GM15510 (cell line): ENCODE results near the gene BBS1.

Source experiments
- POLR2A ChIP-seq: IDR thresholded peaks from 3 replicates; pipeline ENCODE4 v1.6.1; 2011; ENCODE audit warnings: borderline replicate concordance; ENCODE audit not compliant: insufficient read length; ENCODE audit errors: extremely low read depth

BBS1 gene

GRCh38 chr11:66548774-66549630 lies 38.6 kb downstream of the BBS1 start:
- no peak for TF ChIP-seq POLR2A

DNA sequence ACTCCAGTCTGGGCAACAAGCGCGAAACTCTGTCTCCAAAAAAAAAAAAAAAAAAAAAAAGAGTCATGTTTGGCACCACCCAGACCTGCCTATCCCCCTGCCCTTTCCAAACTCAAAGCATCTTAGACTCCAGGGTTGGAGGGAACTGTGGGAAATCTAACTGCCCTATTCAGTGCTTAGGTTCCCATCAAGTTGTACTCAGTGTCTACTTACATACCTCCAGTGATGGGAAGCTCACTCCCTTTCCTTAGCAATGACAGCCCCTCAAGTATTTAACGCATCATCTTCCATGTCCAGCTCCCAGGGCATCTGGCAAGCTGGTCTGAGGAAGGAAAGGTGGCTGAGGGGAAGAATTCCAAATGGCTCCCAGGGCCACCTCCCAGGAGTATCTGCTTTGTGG lies 39.3 kb downstream of the BBS1 start:
- TF ChIP-seq POLR2A, result no peak

DNA sequence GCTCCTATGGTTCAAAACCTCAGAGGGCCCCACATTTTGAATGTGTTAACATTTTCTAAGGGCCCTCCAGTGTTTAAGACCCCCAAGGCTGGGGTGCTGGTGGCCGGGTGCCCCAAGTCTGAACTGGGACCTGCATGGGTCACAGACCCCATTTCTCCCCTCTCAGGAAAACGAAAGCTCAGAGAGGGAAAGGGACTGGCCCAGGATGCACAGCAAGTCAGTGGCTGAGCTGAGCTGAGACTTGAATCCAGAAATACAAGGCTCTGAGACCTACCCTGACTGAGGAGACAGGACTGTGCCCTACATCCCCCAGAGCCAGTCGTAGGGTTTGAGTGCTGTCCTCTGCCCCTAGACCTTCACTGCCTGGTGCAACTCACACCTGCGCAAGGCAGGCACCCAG lies 40.5 kb downstream of the BBS1 start:
- no peak for TF ChIP-seq POLR2A

GRCh38 chr11:66554602-66555001 lies 44.2 kb downstream of the BBS1 start:
- no peak for TF ChIP-seq POLR2A

- TF ChIP-seq POLR2A, result no peak
Observed at GRCh38 chr11:66555416-66555815, 45.0 kb downstream of the BBS1 start.

GRCh38 chr11:66556086-66556485 lies 45.7 kb downstream of the BBS1 start:
- TF ChIP-seq POLR2A, result no peak

DNA sequence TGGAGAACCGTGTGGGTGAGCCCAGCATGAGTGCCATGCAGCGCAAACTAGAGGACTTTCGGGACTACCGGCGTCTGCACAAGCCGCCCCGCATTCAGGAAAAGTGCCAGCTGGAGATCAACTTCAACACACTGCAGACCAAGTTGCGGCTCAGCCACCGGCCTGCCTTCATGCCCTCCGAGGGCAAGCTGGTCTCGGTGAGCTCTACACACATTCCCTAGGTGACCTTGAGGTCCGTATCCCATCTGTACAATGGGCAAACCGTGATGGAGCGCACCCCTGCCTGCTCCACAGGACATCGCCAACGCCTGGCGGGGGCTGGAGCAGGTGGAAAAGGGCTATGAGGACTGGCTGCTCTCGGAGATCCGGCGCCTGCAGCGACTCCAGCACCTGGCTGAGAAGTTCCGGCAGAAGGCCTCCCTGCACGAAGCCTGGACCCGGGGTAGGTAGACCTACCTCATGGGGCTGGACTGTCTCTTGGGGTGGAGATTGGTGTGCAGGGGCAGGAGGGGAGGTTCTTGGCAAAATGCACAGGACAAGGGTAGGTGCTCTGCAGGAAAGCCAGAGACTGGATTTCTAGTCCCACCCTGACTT lies 47.4 kb downstream of the BBS1 start:
- TF ChIP-seq POLR2A, result no peak

GRCh38 chr11:66559142-66559865 lies 48.9 kb downstream of the BBS1 start:
- no peak for TF ChIP-seq POLR2A

DNA sequence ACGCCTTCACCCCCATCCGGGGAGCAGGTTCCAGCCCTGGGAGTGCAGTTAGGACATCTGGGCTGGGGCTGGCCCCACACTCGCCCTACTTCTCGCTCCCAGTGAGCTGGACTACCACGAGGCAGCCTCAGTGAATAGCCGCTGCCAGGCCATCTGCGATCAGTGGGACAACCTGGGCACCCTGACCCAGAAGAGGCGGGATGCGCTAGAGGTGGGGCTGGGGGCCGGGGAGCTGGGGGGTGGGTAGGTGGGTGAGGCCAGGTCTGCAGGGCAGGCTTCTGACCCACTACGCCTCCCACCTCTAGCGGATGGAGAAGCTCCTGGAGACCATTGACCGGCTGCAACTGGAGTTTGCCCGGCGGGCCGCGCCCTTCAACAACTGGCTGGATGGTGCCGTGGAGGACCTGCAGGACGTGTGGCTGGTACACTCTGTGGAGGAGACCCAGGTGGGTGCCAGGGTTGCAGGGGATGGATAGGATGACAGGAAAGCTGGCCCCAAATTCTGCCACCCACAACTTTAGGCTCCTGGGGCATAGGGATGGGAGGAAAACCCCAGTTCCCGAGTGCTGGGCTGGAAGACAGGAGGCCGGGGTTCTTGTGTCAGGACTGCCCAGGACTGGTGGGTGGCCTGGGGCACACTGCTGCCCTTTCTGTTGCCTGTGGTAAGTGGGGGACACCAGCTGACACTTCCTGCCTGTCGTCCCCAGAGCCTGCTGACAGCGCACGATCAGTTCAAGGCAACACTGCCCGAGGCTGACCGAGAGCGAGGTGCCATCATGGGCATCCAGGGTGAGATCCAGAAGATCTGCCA lies 49.6 kb downstream of the BBS1 start:
- TF ChIP-seq POLR2A, result no peak

GRCh38 chr11:66561178-66561974 lies 50.9 kb downstream of the BBS1 start:
- no peak for TF ChIP-seq POLR2A

DNA sequence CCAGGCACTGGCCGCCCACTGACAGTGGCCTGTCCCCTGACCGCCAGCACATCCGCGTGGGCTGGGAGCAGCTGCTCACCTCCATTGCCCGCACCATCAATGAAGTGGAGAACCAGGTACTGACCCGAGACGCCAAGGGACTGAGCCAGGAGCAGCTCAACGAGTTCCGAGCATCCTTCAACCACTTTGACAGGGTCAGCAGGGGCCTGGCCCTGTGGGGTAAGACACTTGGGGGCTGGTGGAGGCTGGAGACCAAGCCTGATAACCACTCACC lies 51.5 kb downstream of the BBS1 start:
- TF ChIP-seq POLR2A, result no peak

DNA sequence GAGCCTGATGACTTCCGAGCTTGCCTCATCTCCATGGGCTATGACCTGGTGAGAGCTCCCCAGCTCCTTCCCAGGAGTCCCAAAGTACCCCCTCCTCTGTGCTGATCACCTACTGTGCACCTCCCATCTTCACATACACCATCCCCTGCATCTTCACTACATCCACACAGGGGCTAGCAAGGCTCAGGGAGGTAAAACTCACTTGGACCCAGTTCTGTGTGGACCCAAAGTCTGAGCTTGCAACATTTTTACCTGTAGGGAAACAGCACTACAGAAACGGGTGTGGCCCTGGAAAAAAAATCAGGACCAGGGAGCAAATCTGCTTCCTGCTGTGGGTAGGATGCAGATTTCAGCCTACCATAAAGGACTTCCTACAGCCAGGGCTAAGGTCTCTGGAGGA lies 51.8 kb downstream of the BBS1 start:
- TF ChIP-seq POLR2A, result no peak

DNA sequence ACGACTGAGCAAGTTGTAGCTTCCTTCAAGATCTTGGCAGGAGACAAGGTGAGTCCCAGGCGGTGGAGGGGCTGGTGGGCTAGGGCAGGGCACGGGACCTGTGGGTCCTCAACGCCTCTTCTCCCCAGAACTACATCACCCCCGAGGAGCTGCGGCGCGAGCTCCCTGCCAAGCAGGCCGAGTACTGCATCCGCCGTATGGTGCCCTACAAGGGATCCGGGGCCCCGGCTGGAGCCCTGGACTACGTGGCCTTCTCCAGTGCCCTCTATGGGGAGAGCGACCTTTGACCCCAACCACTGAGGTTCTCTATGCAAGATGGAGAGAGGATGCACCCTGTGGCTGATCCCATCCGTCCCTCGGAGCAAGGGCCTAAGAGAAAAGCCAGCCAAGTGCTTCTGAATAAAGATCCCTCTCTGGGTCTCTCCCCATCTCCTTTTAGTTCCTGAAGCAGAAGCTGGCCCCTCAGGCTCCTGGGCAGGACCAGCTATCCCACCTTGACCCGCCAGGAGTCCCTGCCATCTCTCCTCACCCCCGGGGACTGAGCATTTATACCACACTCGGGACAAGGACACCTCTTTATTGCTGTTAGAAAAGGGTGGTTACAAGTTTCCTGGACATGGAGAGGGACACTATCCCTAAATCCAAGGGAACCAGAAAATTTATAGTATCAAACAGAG lies 52.6 kb downstream of the BBS1 start:
- TF ChIP-seq POLR2A, result no peak

GRCh38 chr11:66563832-66564231 lies 53.4 kb downstream of the BBS1 start:
- no peak for TF ChIP-seq POLR2A

- no peak for TF ChIP-seq POLR2A
Observed at GRCh38 chr11:66564538-66564937, 54.1 kb downstream of the BBS1 start.

DNA sequence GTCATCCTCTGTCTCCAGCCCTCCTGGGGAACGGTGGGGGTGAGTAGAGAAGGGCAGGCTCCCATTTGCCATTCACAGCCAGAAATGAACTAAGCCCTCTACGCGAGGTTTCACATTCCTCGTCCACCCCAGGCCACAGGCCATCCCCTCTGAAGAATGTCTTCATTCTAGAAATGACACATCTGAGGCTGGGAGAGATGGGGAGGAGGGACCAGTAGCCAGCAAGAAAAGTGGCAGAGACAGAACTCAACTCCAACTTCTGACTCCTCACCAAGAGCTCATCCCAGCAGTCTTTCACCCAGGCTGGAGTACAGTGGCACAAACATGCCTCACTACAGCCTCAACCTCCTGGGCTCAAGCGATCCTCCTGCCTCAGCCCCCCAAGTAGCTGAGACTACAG lies 54.5 kb downstream of the BBS1 start:
- TF ChIP-seq POLR2A, result no peak
